ENCODE results near the gene B4GALT1. TPM values are rescaled to one million over a fixed set of nuclear protein-coding genes. Genes with fewer than 3 reads are reported as not detected.

Gene B4GALT1
- total and polyA plus RNA-seq, 2 donors (not counting 3 experiments of a cell fraction or from before 2014, with no cell fraction given), result 61.4 to 66.5 TPM

GRCh38 chr9:33166231-33167083 is 679 bp downstream of the B4GALT1 start:
- peak overlapping the region; percentile 75 to 82 (median 76) for H3K4me3 ChIP-seq (replicated peaks in 1 of 3; ENCODE audit: insufficient read depth in 1 of 3, low read depth in 1 of 3, low read length in 3 of 3)
- DNase-seq (ENCODE audit: low read depth, low spot score) (peak; percentile 40), FAIRE-seq (no peak)
- H3K27me3 ChIP-seq (ENCODE audit: control insufficient read depth in 2 of 2, insufficient read depth in 2 of 2, low read length in 2 of 2), result no peaks in the 10 kb centered on the region
- no peaks in the 10 kb centered on the region for H3K9me3 ChIP-seq (replicated peaks; ENCODE audit: control insufficient read depth, insufficient read depth, low read length)
- peaks cover 50% of the 10 kb centered on the region for H3K79me2 ChIP-seq (ENCODE audit: control insufficient read depth, insufficient read depth, low read length)
- peak overlapping the region; percentile 78 for H3K27ac ChIP-seq (ENCODE audit: insufficient read depth, low read depth, low read length)
- H3K4me2 ChIP-seq (ENCODE audit: insufficient read depth, low read length), result peak overlapping the region; percentile 70
- no peaks in the 10 kb centered on the region for H3K36me3 ChIP-seq (ENCODE audit: control insufficient read depth in 2 of 2, extremely low read depth in 1 of 2, insufficient read depth in 2 of 2, low read length in 2 of 2)
- H3K9ac ChIP-seq (replicated peaks; ENCODE audit: extremely low read depth, insufficient read depth, low read length), result peak overlapping the region; percentile 88
- H3K9me1 ChIP-seq (replicated peaks; ENCODE audit: control insufficient read depth, extremely low read depth, insufficient read depth, low read length), result no peaks in the 10 kb centered on the region
- no peak for TF ChIP-seq POLR2AphosphoS5 (IDR thresholded peaks at IDR 0.05; ENCODE audit: insufficient read depth, low read depth, low read length)
- no peak for TF ChIP-seq POLR2A (IDR thresholded peaks at IDR 0.05; ENCODE audit: low read depth, low read length)
- no peak for TF ChIP-seq FOS (IDR thresholded peaks at IDR 0.05; ENCODE audit: borderline replicate concordance, insufficient read depth, low read length)
- TF ChIP-seq EZH2 (IDR thresholded peaks at IDR 0.05; ENCODE audit: borderline replicate concordance, low read depth, low read length, severe bottlenecking), result no peak
- no peak for TF ChIP-seq CTCF (IDR thresholded peaks at IDR 0.05; ENCODE audit: extremely low read depth in 1 of 2, insufficient read depth in 1 of 2, low read depth in 1 of 2, low read length in 2 of 2)
- TF ChIP-seq, protein P1, sequence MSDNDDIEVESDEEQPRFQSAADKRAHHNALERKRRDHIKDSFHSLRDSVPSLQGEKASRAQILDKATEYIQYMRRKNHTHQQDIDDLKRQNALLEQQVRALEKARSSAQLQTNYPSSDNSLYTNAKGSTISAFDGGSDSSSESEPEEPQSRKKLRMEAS (IDR thresholded peaks at IDR 0.05; ENCODE audit: insufficient read depth, insufficient read length), result no peak
- TF ChIP-seq GATA2 (IDR thresholded peaks at IDR 0.05; ENCODE audit: insufficient read depth, insufficient read length, low read depth, low read length), result no peak
- TF ChIP-seq JUN (IDR thresholded peaks at IDR 0.05; ENCODE audit: borderline replicate concordance, insufficient read depth, insufficient read length, low read depth), result no peak
- no peak for TF ChIP-seq MYC (IDR thresholded peaks at IDR 0.05; ENCODE audit: low read depth, low read length)
- H4K20me1 ChIP-seq (replicated peaks; ENCODE audit: control insufficient read depth, extremely low read depth, insufficient read depth, low read length), result no peaks in the 10 kb centered on the region
- H2AFZ ChIP-seq (ENCODE audit: low read depth, low read length), result peak overlapping the region; percentile 70
- ChIA-PET CTCF (interaction anchor here (0.9 to 1.4 kb wide), 12 partner anchors 7 to 87 kb away, joined by 3 to 5 read pairs (median 3); no protein-coding TSS in a partner anchor), POLR2A (interaction anchor here (1.2 kb wide), 1 partner anchor 142 kb away, joined by 4 read pairs; no protein-coding TSS in a partner anchor)
- intact Hi-C loops (cut with micrococcal nuclease) (loop anchor here (1.0 to 5.0 kb wide), 7 partner anchors 7 to 139 kb away; partner anchors contain the start of genes BAG1, DNAJA1 and SMU1), dilution Hi-C loops (cut with MboI; ENCODE audit: extremely low pct_ligation_motif_present, low sequenced_read_pairs) (no loop called here)
- BruUV-seq (replicated peaks), result TSS peak; percentile 39
- H3K4me1 ChIP-seq (ENCODE audit: control insufficient read depth, extremely low read depth, insufficient read depth, low read length), result peaks cover 35% of the 10 kb centered on the region

All from endothelial cell of umbilical vein (primary cell).